Neutrophil (primary cell): ENCODE results near the gene GSS.

ENCODE experiments used
- H3K27ac ChIP-seq: fragments of 200-600 bp; sonication (generic); 2 replicates; pipeline ENCODE4 v1.5.1; 2016; ENCODE audit warnings: mild to moderate bottlenecking, moderate library complexity
- H3K27me3 ChIP-seq: fragments of 200-600 bp; sonication (generic); 2 replicates; pipeline ENCODE4 v1.6.0; 2016; ENCODE audit warnings: mild to moderate bottlenecking
- H3K36me3 ChIP-seq: fragments of 200-600 bp; sonication (generic); 2 replicates; pipeline ENCODE4 v1.5.1; 2017
- H3K4me1 ChIP-seq, 2 experiments: fragments of 200-600 bp in 1 of 2; sonication (generic) in 1 of 2; 1 replicate in 1 of 2; 2 replicates in 1 of 2; pipeline versions ENCODE4 v1.5.1 to v1.6.1; 2013 to 2016; ENCODE audit warnings: low read depth in 1 of 2, low read length in 1 of 2, mild to moderate bottlenecking in 1 of 2, moderate library complexity in 1 of 2; ENCODE audit not compliant: control insufficient read depth in 1 of 2, insufficient read depth in 1 of 2
- H3K4me3 ChIP-seq, 2 experiments: fragments of 200-600 bp in 1 of 2; sonication (generic) in 1 of 2; 1 replicate in 1 of 2; 2 replicates in 1 of 2; pipeline ENCODE4 v1.5.1; 2013 to 2016; ENCODE audit warnings: low read depth in 1 of 2, low read length in 1 of 2, mild to moderate bottlenecking in 1 of 2, moderate library complexity in 1 of 2
- H3K9me3 ChIP-seq: fragments of 200-600 bp; sonication (generic); 2 replicates; pipeline ENCODE4 v1.5.1; 2016
- TF ChIP-seq, protein P1 (sequence below): fragments of 200-600 bp; sonication (generic); IDR thresholded peaks from 2 replicates; pipeline ENCODE4 v1.5.1; 2016; ENCODE audit warnings: antibody characterized with exemption

Gene GSS

DNA sequence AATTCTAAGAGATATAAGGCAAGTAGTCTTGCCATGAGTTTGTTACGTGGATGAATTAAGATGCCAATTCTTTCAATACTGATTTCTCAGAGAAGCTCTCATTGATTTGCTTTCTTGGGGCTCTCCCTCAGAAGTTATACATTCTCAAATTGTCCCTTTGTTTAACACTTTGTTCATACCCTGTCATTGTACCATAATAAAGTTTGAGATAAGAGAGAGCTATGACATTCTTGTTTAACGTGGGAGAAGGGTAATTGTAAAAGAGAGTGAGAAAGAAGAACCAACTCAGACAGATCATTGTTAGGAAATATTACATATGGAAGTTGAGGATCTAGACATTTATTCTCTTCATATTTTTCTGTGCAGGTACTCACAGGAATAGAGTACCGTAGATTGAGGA is 60.1 kb downstream of the GSS start:
- no peak overlapping the region for H3K4me3 ChIP-seq
- no peak overlapping the region for H3K27ac ChIP-seq
- H3K27me3 ChIP-seq: no peaks in the 10 kb centered on the region
- TF ChIP-seq, protein P1, sequence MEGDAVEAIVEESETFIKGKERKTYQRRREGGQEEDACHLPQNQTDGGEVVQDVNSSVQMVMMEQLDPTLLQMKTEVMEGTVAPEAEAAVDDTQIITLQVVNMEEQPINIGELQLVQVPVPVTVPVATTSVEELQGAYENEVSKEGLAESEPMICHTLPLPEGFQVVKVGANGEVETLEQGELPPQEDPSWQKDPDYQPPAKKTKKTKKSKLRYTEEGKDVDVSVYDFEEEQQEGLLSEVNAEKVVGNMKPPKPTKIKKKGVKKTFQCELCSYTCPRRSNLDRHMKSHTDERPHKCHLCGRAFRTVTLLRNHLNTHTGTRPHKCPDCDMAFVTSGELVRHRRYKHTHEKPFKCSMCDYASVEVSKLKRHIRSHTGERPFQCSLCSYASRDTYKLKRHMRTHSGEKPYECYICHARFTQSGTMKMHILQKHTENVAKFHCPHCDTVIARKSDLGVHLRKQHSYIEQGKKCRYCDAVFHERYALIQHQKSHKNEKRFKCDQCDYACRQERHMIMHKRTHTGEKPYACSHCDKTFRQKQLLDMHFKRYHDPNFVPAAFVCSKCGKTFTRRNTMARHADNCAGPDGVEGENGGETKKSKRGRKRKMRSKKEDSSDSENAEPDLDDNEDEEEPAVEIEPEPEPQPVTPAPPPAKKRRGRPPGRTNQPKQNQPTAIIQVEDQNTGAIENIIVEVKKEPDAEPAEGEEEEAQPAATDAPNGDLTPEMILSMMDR: no peak
- H3K9me3 ChIP-seq: no peaks in the 10 kb centered on the region
- no peaks in the 10 kb centered on the region for H3K36me3 ChIP-seq
- peaks cover 5 to 8% of the 10 kb centered on the region in 2 experiments for H3K4me1 ChIP-seq

DNA sequence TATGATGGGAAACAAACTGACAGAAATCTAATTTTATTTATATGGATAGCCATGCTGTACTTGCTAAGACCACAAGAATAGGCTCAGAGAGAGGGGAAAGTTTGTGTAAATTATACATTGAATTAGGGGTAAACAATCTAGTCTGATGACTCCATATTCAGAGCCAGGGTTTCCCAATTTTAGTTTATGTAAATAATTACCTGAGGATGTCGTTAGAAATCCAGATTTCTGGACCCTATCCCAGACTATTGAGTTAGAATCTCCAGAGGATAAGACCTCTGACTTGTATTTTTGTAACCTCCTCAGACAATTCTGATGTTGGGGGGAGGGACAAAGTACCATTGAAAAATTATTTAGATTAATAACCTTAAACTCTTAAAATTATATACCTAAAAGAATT is 60.9 kb downstream of the GSS start:
- no peak overlapping the region for H3K4me3 ChIP-seq
- H3K9me3 ChIP-seq: no peaks in the 10 kb centered on the region
- H3K27ac ChIP-seq: no peak overlapping the region
- H3K36me3 ChIP-seq: no peaks in the 10 kb centered on the region
- H3K27me3 ChIP-seq: no peaks in the 10 kb centered on the region
- TF ChIP-seq, protein P1: no peak
- peaks cover 5 to 8% of the 10 kb centered on the region in 2 experiments for H3K4me1 ChIP-seq

DNA sequence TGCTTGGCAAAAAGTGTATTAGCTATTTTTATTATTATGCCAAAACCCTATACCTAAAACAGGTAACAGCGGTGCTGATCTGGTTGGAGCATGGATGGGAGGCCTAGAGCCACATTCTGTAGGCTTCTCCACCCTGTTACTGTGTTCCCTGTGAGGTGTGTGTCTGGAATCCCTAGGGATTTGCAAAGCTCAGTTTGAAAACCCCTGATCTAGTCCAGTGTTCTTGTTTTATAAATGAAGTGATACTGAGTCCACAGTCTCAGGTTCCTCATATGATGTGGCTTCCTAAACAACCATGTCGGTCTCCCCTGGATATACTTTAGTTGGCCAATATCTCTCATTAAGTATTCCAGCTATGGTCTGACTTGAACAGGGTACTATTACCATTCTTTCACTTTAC is 62.9 kb downstream of the GSS start:
- H3K36me3 ChIP-seq: no peaks in the 10 kb centered on the region
- H3K4me3 ChIP-seq: no peak overlapping the region
- no peaks in the 10 kb centered on the region for H3K27me3 ChIP-seq
- no peaks in the 10 kb centered on the region for H3K9me3 ChIP-seq
- peaks cover 5 to 8% of the 10 kb centered on the region in 2 experiments for H3K4me1 ChIP-seq
- TF ChIP-seq, protein P1: no peak
- H3K27ac ChIP-seq: no peak overlapping the region

DNA sequence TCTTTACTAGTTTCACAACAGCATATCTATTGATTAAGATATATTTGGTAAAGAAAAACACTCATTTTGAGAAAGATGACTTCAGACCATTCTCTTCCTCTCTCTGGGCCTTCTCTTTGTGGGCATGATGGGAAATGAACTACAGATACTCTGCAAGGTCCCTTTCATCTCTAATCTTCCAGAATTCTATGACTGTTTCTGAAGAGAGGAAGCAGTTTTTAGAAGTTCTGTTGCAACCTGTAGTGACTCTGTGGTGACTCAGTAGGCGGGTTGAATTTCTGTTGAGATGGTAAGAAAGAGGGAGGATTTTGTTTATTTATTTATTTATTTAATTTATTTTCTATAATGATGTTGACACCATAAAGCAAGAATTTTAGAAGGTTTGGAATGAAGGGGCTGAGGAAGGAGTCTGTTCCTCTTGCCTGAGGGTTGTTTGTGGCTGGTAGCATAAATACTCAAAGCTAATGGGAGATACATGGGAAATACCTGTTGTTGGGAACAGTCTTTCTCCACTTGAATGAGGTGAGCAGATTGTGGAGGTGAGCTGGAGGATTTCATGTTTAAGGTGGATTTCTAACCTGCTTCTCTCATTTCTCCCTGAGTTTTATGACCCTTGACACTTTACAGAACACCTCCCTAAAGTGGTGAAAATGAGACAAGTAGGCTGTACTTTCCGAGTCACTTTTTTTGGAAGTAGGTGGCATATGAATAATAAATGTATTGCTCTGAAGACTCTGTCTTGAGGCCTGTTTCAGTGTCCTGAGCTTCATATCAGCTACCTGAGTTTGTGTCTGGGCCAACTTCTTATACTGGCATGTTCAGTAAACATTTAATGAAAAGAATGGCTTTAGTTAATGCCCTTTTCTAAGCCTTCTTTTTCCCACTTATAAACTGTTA is 64.2 kb downstream of the GSS start:
- H3K4me3 ChIP-seq: no peak overlapping the region
- peaks cover 5% of the 10 kb centered on the region for H3K36me3 ChIP-seq
- TF ChIP-seq, protein P1: no peak
- H3K27me3 ChIP-seq: no peaks in the 10 kb centered on the region
- peaks cover 5 to 8% of the 10 kb centered on the region in 2 experiments for H3K4me1 ChIP-seq
- no peaks in the 10 kb centered on the region for H3K9me3 ChIP-seq
- H3K27ac ChIP-seq: peak overlapping the region; percentile 38

DNA sequence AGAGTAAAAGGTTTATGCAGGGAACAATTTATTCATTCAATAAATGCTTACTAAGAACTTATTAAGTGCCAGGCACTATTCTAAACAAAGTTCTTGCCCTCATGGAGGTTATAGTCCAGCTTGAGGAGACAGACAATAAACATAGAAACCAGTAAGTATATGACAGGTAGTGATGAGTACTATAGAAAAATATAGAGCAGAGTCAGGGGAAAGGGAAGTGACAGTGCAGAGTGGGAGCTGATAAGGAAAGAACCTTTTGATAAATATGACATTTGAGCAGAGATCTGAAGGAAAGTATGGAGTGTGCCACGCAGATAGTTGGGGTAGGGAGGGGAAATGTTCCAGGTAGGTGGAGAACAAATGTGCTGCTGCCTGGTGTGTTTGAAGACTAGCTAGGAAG is 67.1 kb downstream of the GSS start:
- peaks cover 25% of the 10 kb centered on the region for H3K36me3 ChIP-seq
- TF ChIP-seq, protein P1: no peak
- peaks cover 5 to 8% of the 10 kb centered on the region in 2 experiments for H3K4me1 ChIP-seq
- no peaks in the 10 kb centered on the region for H3K27me3 ChIP-seq
- H3K9me3 ChIP-seq: no peaks in the 10 kb centered on the region
- no peak overlapping the region for H3K27ac ChIP-seq
- no peak overlapping the region for H3K4me3 ChIP-seq
